ENCODE data around the gene UCP2.

Gene UCP2

DNA sequence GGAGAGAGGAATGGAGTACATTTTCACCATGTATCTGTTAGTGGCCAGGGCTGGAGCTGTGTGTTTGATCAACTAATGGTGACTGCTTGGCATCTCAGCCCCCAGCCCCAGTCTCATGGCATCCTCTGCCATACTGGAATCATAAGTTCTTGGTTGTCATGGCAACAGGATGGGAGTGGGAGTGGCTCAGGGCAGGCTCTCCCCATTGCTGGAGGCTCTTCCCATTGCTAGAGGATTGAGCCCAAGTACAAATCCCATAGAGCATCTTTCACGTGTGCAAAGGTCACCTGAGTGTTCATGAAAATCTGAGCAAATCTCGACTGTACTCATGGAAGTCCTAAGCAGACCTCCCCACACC, 16.9 kb downstream of the UCP2 start:
- no peak for TF ChIP-seq CTCF (IDR thresholded peaks at IDR 0.05; ENCODE audit: insufficient read depth, missing control alignments)
- FAIRE-seq (no peak), DNase-seq (ENCODE audit: insufficient read length, low spot score) (no peak)

GRCh38 chr11:73965076-73965763, 17.4 kb downstream of the UCP2 start:
- no peak for TF ChIP-seq CTCF (IDR thresholded peaks at IDR 0.05; ENCODE audit: insufficient read depth, missing control alignments)
- FAIRE-seq = no peak
- DNase-seq (ENCODE audit: insufficient read length, low spot score) = no peak

GRCh38 chr11:73963861-73964260, 18.8 kb downstream of the UCP2 start:
- FAIRE-seq = no peak
- DNase-seq (ENCODE audit: insufficient read length, low spot score) = no peak

GRCh38 chr11:73962101-73962705, 20.4 kb downstream of the UCP2 start:
- DNase-seq (ENCODE audit: insufficient read length, low spot score) (no peak), FAIRE-seq (no peak)
- TF ChIP-seq CTCF (IDR thresholded peaks at IDR 0.05; ENCODE audit: insufficient read depth, missing control alignments) = no peak

More at GRCh38 chr11:73963861-73964260, 18.8 kb downstream of the UCP2 start:
- TF ChIP-seq CTCF (IDR thresholded peaks at IDR 0.05; ENCODE audit: insufficient read depth, missing control alignments) = no peak

DNA sequence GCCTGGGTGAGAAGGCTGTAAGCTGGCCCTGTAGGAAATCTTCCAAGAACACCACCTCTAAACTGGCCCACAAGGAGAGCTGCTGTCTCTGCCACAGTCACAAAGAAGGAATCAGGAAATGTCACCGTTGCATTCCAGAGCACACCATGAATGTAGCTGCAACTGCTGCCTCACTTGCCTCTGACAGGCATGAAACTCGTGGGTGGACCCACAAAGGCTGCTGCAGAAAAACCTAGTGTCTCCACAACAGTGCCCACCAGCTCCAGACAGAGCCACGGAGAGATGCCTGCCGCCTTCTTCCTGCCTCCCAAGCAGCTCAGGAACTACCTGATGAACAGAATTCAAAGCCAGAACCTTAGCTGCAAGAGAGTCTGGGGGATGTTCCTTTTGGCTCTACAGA, 21.3 kb downstream of the UCP2 start:
- TF ChIP-seq CTCF (IDR thresholded peaks at IDR 0.05; ENCODE audit: insufficient read depth, missing control alignments) = no peak
- no peak for DNase-seq (ENCODE audit: insufficient read length, low spot score)
- no peak for FAIRE-seq

DNA sequence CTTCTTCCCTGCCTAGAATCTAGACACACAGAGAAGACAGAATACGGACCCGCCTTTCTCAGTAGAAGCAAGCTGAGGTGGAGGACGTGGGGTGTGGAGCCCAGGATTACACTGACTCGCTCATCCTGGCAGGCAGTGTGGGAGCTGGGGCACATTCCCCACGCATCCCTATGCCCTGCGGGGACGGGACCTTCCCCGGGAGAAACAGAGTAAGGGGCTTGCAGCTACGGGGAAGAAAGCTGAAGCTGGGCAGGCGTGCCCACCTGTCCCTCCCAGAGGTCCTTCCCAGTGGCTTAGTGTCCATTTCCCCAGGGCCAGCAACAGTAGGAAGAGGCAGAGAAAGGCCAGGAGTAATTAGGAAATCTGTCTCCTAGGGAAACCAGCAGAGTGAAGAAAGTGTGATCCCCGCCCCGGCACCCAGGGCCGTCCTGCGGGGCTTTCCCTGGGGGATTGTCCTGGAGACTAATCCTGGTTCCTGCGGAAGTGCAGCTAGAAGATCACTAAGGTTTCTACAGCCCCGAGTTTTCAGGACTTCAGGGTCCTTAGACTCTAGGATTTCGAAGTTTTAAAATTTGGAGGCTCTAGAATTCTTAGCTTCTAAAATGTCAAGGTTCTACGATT, 24.0 kb downstream of the UCP2 start:
- FAIRE-seq = no peak
- DNase-seq (ENCODE audit: insufficient read length, low spot score) = peak; percentile 6
- TF ChIP-seq CTCF (IDR thresholded peaks at IDR 0.05; ENCODE audit: insufficient read depth, missing control alignments) = no peak

Data from D721Med (cell line).